Measurements from ENCODE around the gene CASQ2. TPM values are rescaled to one million over a fixed set of nuclear protein-coding genes. Genes with fewer than 3 reads are reported as not detected.

CASQ2 gene
- total RNA-seq, 2 experiments from 2014 or later, result not detected

GRCh38 chr1:115744646-115745275 lies 23.8 kb downstream of the CASQ2 start:
- CTCF ChIA-PET, result interaction anchor here (0.6 kb wide), 1 partner anchor 1360 kb away, joined by 4 read pairs; no protein-coding TSS in a partner anchor
- H3K9me3 Mint-ChIP-seq, result no peaks in the 10 kb centered on the region
- no peak for DNase-seq
- H3K36me3 Mint-ChIP-seq (ENCODE audit: low read depth), result no peaks in the 10 kb centered on the region
- peaks cover 7% of the 10 kb centered on the region for H3K27me3 Mint-ChIP-seq
- POLR2A ChIA-PET, result no interaction called here
- H3K4me3 Mint-ChIP-seq, result no peak overlapping the region
- no peaks in the 10 kb centered on the region for H3K4me1 Mint-ChIP-seq
- no peak overlapping the region for H3K27ac Mint-ChIP-seq

GRCh38 chr1:115740811-115741210 lies 27.7 kb downstream of the CASQ2 start:
- DNase-seq, result no peak
- POLR2A ChIA-PET, result no interaction called here
- CTCF ChIA-PET, result no interaction called here
- peaks cover 6% of the 10 kb centered on the region for H3K27me3 Mint-ChIP-seq
- H3K36me3 Mint-ChIP-seq (ENCODE audit: low read depth), result no peaks in the 10 kb centered on the region
- H3K27ac Mint-ChIP-seq, result no peak overlapping the region
- H3K9me3 Mint-ChIP-seq, result no peaks in the 10 kb centered on the region
- no peaks in the 10 kb centered on the region for H3K4me1 Mint-ChIP-seq
- no peak overlapping the region for H3K4me3 Mint-ChIP-seq

GRCh38 chr1:115732316-115732715 lies 36.2 kb downstream of the CASQ2 start:
- no peaks in the 10 kb centered on the region for H3K4me1 Mint-ChIP-seq
- no peaks in the 10 kb centered on the region for H3K36me3 Mint-ChIP-seq (ENCODE audit: low read depth)
- CTCF ChIA-PET, result no interaction called here
- H3K27ac Mint-ChIP-seq, result no peak overlapping the region
- H3K4me3 Mint-ChIP-seq, result no peak overlapping the region
- DNase-seq, result no peak
- POLR2A ChIA-PET, result no interaction called here
- H3K27me3 Mint-ChIP-seq, result peaks cover 15% of the 10 kb centered on the region
- no peaks in the 10 kb centered on the region for H3K9me3 Mint-ChIP-seq

- Mint-ChIP-seq H3K36me3 (ENCODE audit: low read depth) (no peaks in the 10 kb centered on the region), H3K9me3 (no peaks in the 10 kb centered on the region), H3K27me3 (peaks cover 9% of the 10 kb centered on the region), H3K4me1 (no peaks in the 10 kb centered on the region), H3K27ac (no peak overlapping the region), H3K4me3 (no peak overlapping the region)
- DNase-seq, result no peak
- CTCF ChIA-PET, result no interaction called here
- POLR2A ChIA-PET, result no interaction called here
Measured at GRCh38 chr1:115729756-115730155, 38.8 kb downstream of the CASQ2 start.

GRCh38 chr1:115728341-115728740 lies 40.2 kb downstream of the CASQ2 start:
- ChIA-PET CTCF (interaction anchor here (0.7 kb wide), 1 partner anchor 22 kb away, joined by 3 read pairs; no protein-coding TSS in a partner anchor), POLR2A (no interaction called here)
- H3K27ac Mint-ChIP-seq, result no peak overlapping the region
- peaks cover 4% of the 10 kb centered on the region for H3K27me3 Mint-ChIP-seq
- no peak overlapping the region for H3K4me3 Mint-ChIP-seq
- H3K9me3 Mint-ChIP-seq, result no peaks in the 10 kb centered on the region
- H3K36me3 Mint-ChIP-seq (ENCODE audit: low read depth), result no peaks in the 10 kb centered on the region
- H3K4me1 Mint-ChIP-seq, result no peaks in the 10 kb centered on the region
- DNase-seq, result no peak

GRCh38 chr1:115727706-115728249 lies 40.7 kb downstream of the CASQ2 start:
- no peak for DNase-seq
- Mint-ChIP-seq H3K9me3 (no peaks in the 10 kb centered on the region), H3K36me3 (ENCODE audit: low read depth) (no peaks in the 10 kb centered on the region), H3K27me3 (no peaks in the 10 kb centered on the region), H3K4me3 (no peak overlapping the region), H3K27ac (no peak overlapping the region), H3K4me1 (no peaks in the 10 kb centered on the region)
- ChIA-PET POLR2A (no interaction called here), CTCF (interaction anchor here (0.7 kb wide), 1 partner anchor 21 kb away, joined by 3 read pairs; no protein-coding TSS in a partner anchor)

- ChIA-PET POLR2A (no interaction called here), CTCF (no interaction called here)
- Mint-ChIP-seq H3K27me3 (no peaks in the 10 kb centered on the region), H3K36me3 (ENCODE audit: low read depth) (no peaks in the 10 kb centered on the region), H3K27ac (no peak overlapping the region), H3K4me3 (no peak overlapping the region), H3K9me3 (no peaks in the 10 kb centered on the region), H3K4me1 (no peaks in the 10 kb centered on the region)
- DNase-seq, result no peak
Measured at GRCh38 chr1:115726570-115726969, 41.9 kb downstream of the CASQ2 start.

- H3K27me3 Mint-ChIP-seq, result no peaks in the 10 kb centered on the region
- ChIA-PET CTCF (no interaction called here), POLR2A (no interaction called here)
- H3K4me3 Mint-ChIP-seq, result no peak overlapping the region
- H3K36me3 Mint-ChIP-seq (ENCODE audit: low read depth), result no peaks in the 10 kb centered on the region
- no peaks in the 10 kb centered on the region for H3K9me3 Mint-ChIP-seq
- no peak overlapping the region for H3K27ac Mint-ChIP-seq
- no peaks in the 10 kb centered on the region for H3K4me1 Mint-ChIP-seq
- DNase-seq, result no peak
Measured at GRCh38 chr1:115726161-115726560, 42.4 kb downstream of the CASQ2 start.

GRCh38 chr1:115725600-115725999 lies 42.9 kb downstream of the CASQ2 start:
- H3K9me3 Mint-ChIP-seq, result no peaks in the 10 kb centered on the region
- CTCF ChIA-PET, result no interaction called here

GRCh38 chr1:115723756-115724155 lies 44.8 kb downstream of the CASQ2 start:
- CTCF ChIA-PET, result no interaction called here
- H3K9me3 Mint-ChIP-seq, result no peaks in the 10 kb centered on the region

More at GRCh38 chr1:115725600-115725999, 42.9 kb downstream of the CASQ2 start:
- POLR2A ChIA-PET, result no interaction called here
- H3K27me3 Mint-ChIP-seq, result no peaks in the 10 kb centered on the region
- no peak for DNase-seq
- H3K36me3 Mint-ChIP-seq (ENCODE audit: low read depth), result no peaks in the 10 kb centered on the region
- no peak overlapping the region for H3K4me3 Mint-ChIP-seq
- H3K4me1 Mint-ChIP-seq, result no peaks in the 10 kb centered on the region
- H3K27ac Mint-ChIP-seq, result no peak overlapping the region

GRCh38 chr1:115722221-115722620 lies 46.3 kb downstream of the CASQ2 start:
- Mint-ChIP-seq H3K4me3 (no peak overlapping the region), H3K4me1 (no peaks in the 10 kb centered on the region), H3K9me3 (no peaks in the 10 kb centered on the region), H3K27ac (no peak overlapping the region), H3K36me3 (ENCODE audit: low read depth) (no peaks in the 10 kb centered on the region), H3K27me3 (peaks cover 6% of the 10 kb centered on the region)
- ChIA-PET POLR2A (no interaction called here), CTCF (no interaction called here)
- no peak for DNase-seq

More at GRCh38 chr1:115723756-115724155, 44.8 kb downstream of the CASQ2 start:
- POLR2A ChIA-PET, result no interaction called here
- Mint-ChIP-seq H3K36me3 (ENCODE audit: low read depth) (no peaks in the 10 kb centered on the region), H3K27ac (no peak overlapping the region), H3K4me3 (no peak overlapping the region), H3K4me1 (no peaks in the 10 kb centered on the region), H3K27me3 (no peaks in the 10 kb centered on the region)
- DNase-seq, result no peak

- Mint-ChIP-seq H3K27ac (no peak overlapping the region), H3K4me3 (no peak overlapping the region), H3K9me3 (no peaks in the 10 kb centered on the region), H3K4me1 (no peaks in the 10 kb centered on the region), H3K27me3 (peaks cover 6% of the 10 kb centered on the region), H3K36me3 (ENCODE audit: low read depth) (no peaks in the 10 kb centered on the region)
- ChIA-PET POLR2A (no interaction called here), CTCF (interaction anchor here (0.9 kb wide), 1 partner anchor 78 kb away, joined by 3 read pairs; the partner anchor contains the start of gene VANGL1)
- no peak for DNase-seq
Measured at GRCh38 chr1:115719285-115719684, 49.2 kb downstream of the CASQ2 start.

GRCh38 chr1:115718011-115718754 lies 50.3 kb downstream of the CASQ2 start:
- CTCF ChIA-PET, result no interaction called here
- no peak overlapping the region for H3K4me3 Mint-ChIP-seq
- peaks cover 6% of the 10 kb centered on the region for H3K27me3 Mint-ChIP-seq
- H3K36me3 Mint-ChIP-seq (ENCODE audit: low read depth), result no peaks in the 10 kb centered on the region
- H3K27ac Mint-ChIP-seq, result no peak overlapping the region
- POLR2A ChIA-PET, result no interaction called here
- no peak for DNase-seq
- no peaks in the 10 kb centered on the region for H3K9me3 Mint-ChIP-seq
- H3K4me1 Mint-ChIP-seq, result no peaks in the 10 kb centered on the region

Data from activated CD4-positive, alpha-beta T cell treated with anti-CD3 and anti-CD28 coated beads, Interleukin-2, amount 10 ng/mL, durations not matched to agents 7 days and 5 days (primary cell).